GM18870 (cell line): ENCODE results near the gene ADAM11.

ENCODE experiments used
- ATAC-seq: cut with Tn5 transposase; IDR thresholded peaks from one replicate; pipeline ENCODE4 v1.9.1; 2021; ENCODE audit warnings: moderate library complexity; ENCODE audit not compliant: unreplicated experiment

Gene ADAM11

DNA sequence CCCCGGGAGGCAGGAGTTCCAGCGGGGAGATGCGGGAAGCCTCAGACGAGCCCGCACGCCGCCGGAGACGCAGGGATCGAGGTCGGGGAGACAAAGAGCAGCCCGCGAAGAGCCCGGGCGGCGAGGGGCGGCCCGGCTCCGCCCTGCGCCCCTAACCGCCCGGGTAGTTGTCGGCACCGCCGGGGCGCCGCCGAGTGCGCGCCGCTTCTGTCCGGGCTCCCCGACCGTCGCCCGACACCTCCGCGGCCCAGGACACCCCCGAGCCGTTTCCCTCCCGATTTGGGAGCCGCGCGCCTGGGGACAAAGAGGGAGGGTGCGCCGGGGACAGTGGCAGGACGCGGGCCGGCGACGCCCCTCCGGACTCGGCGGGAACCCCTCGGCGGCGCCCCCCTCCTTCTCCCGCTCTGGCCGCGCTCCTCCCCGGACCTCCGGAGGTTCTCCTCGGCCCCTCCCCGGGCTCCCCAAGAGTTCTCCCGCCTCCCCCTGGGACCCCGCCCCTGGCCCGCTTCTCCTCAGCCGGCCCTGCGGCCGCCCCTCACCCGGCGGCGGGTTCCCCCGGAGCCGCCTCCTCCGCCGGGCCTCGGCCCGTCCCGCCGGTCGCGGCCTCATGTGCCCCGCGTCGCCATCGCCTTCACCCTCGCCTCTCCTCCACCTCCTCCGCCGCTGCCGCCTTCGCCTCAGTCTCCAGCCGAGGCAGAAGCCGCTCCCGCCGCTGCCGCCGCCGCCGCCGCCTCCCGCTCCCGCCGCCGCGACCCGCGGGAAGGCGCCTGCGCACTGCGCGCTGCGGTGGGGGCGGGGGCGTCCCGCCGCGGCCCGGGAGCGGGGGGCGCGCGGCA is 71.0 kb downstream of the ADAM11 start, which contains the start of gene GJC1:
Gene GJC1 (minus strand): TSS at position 765 of the 836 bp plus-strand sequence. CDS start 24,470 bp downstream, outside the sequence.
- no peak for ATAC-seq

DNA sequence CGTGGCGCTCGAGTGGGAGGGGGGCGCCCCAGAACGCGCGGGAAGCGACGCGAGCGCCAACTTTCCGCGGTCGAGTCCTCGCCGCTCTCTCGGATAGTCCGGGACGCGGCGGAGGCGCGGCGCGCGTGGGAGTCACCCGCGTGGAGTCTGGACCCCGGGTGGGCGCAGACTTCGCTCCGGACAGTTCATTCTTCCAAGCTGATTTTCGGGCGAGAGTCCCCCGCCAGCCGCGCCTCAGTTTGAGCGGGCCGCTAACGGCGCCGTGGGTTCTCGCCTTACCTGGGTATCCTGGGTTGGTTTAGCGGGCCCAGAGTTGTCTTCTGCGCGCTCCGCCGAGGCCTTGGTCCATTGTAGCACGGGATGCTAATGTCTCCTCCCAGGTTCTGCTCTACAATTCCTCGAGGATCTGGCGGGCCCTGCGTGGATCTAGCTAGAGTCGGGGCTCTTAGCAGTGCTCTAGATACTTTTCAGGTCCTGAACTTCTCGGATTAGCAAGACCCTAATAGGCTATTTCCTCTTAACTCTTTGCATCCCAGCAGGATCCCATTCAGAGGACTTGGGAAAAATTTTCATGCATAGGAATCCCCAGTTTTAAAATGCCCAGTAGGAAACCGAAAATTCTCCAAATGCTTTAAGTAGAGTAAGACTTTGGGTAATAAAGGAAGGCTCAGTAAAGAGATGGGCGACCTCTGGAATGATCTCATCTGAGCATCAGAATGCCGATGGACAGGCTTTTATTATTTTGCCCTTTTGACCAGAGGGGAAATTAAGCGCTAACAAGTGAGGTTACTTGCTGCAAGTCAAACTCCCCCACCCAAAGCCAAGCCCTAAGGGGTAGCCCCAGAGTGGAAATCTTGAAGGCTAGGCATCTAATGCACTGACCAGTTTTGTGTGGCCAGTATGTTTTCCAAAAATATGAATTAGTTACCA is 71.8 kb downstream of the ADAM11 start:
- no peak for ATAC-seq

GRCh38 chr17:44831371-44831770 is 72.6 kb downstream of the ADAM11 start:
- no peak for ATAC-seq
